Keratinocyte (primary cell): ENCODE measurements around the gene CFAP58.

ENCODE experiments used
- CTCF ChIP-seq, 3 experiments: IDR thresholded peaks in 1 of 3; conservative IDR thresholded peaks in 1 of 3; optimal IDR thresholded peaks in 1 of 3; 2 replicates in 2 of 3; 3 replicates in 1 of 3; pipeline versions ENCODE3 to v1.5.1; 2011; ENCODE audit warnings: low read length in 3 of 3, mild to moderate bottlenecking in 3 of 3, moderate library complexity in 2 of 3, control low read depth in 1 of 3, inconsistent platforms in 1 of 3; ENCODE audit not compliant: insufficient read depth in 2 of 3; ENCODE audit errors: extremely low read depth in 1 of 3
- EZH2 ChIP-seq: IDR thresholded peaks from one replicate; pipeline ENCODE4 v1.6.1; 2012; ENCODE audit warnings: inconsistent platforms, mild to moderate bottlenecking, low read length, moderate library complexity

GRCh38 chr10:104447331-104447730 is 93.7 kb downstream of the CFAP58 start:
- TF ChIP-seq CTCF (optimal IDR thresholded peaks at IDR 0.05 in 1 of 3, IDR thresholded peaks at IDR 0.05 in 1 of 3, conservative IDR thresholded peaks at IDR 0.05 in 1 of 3; ENCODE audit: extremely low read depth in 1 of 3, insufficient read depth in 2 of 3, low read length in 3 of 3) (no peak), EZH2 (no peak)
